IPS-20b (cell line): Measurements from ENCODE around the gene DNA2.
"Not testable (repeated sequence)": the region's sequence is repeated elsewhere in the genome, so short reads cannot be mapped to it uniquely, and the experiment has no call there.

Experiments
- H3K27ac ChIP-seq: one replicate; pipeline ENCODE4 v1.5.1; 2013; ENCODE audit warnings: low read length
- H3K27me3 ChIP-seq: 2 replicates; pipeline ENCODE4 v1.6.1; 2013; ENCODE audit warnings: mild to moderate bottlenecking, low read length, inconsistent platforms; ENCODE audit not compliant: insufficient read depth
- H3K36me3 ChIP-seq: 2 replicates; pipeline ENCODE4 v1.6.1; 2013; ENCODE audit warnings: low read depth, mild to moderate bottlenecking, inconsistent platforms, low read length, moderate library complexity; ENCODE audit not compliant: insufficient read depth
- H3K4me1 ChIP-seq: 2 replicates; pipeline ENCODE4 v1.6.1; 2013; ENCODE audit warnings: mild to moderate bottlenecking, control low read depth, inconsistent platforms, low read length, moderate library complexity; ENCODE audit not compliant: insufficient read depth
- H3K4me3 ChIP-seq: 2 replicates; pipeline ENCODE4 v1.5.1; 2013; ENCODE audit warnings: mild to moderate bottlenecking, low read length, inconsistent platforms
- H3K9ac ChIP-seq: 2 replicates; pipeline ENCODE4 v1.6.1; 2013; ENCODE audit warnings: low read depth, mild to moderate bottlenecking, inconsistent platforms, low read length, moderate library complexity
- H3K9me3 ChIP-seq: 2 replicates; pipeline ENCODE4 v1.6.1; 2013; ENCODE audit warnings: mild to moderate bottlenecking, low read depth, low read length, inconsistent platforms; ENCODE audit not compliant: insufficient read depth

DNA2 gene, protein sequence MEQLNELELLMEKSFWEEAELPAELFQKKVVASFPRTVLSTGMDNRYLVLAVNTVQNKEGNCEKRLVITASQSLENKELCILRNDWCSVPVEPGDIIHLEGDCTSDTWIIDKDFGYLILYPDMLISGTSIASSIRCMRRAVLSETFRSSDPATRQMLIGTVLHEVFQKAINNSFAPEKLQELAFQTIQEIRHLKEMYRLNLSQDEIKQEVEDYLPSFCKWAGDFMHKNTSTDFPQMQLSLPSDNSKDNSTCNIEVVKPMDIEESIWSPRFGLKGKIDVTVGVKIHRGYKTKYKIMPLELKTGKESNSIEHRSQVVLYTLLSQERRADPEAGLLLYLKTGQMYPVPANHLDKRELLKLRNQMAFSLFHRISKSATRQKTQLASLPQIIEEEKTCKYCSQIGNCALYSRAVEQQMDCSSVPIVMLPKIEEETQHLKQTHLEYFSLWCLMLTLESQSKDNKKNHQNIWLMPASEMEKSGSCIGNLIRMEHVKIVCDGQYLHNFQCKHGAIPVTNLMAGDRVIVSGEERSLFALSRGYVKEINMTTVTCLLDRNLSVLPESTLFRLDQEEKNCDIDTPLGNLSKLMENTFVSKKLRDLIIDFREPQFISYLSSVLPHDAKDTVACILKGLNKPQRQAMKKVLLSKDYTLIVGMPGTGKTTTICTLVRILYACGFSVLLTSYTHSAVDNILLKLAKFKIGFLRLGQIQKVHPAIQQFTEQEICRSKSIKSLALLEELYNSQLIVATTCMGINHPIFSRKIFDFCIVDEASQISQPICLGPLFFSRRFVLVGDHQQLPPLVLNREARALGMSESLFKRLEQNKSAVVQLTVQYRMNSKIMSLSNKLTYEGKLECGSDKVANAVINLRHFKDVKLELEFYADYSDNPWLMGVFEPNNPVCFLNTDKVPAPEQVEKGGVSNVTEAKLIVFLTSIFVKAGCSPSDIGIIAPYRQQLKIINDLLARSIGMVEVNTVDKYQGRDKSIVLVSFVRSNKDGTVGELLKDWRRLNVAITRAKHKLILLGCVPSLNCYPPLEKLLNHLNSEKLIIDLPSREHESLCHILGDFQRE

DNA sequence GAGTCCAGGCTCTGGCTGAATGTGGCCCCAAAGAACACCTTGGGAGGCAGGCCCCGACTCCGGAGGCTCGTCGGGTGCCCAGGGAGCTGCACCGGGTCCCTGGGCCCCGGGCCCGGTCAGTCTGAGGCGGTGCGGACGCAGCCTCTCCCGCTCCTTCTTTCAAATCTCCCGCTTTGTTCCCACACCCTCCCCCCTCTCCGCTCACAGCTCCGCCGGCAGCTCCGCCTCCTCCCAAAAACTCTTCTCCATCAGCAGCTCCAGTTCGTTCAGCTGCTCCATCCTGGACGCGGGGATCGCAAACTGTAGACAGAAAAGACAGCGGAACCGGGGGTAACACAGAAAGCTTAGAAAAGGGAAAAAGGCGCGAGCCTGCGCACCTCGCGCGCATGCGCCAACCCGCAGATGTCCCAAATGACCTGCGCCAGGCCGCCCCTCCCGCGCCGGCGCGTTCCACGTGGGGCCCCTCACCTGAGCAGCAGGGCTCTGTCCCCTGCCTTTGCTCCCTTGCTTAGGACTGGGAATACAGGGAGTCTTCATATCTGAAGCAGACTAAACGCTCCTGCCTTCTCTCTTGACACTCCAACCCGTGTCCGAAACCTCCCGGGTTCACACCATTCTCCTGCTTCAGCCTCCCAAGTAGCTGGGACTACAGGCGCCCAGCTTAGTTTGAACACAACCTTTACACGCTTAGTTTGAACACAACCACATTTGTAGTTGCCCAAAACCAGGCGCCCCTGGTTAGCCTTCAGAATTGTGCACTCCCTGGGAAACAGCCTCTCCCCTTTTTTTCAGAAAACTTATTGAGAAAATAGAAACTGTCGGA, at the start of gene DNA2:
Gene DNA2 (minus strand): TSS at position 388 of the 823 bp plus-strand sequence. CDS start 109 bp downstream, at position 279.
- H3K4me3 ChIP-seq, result peak within 1 kb of the TSS; percentile 99
- no peaks in the 10 kb centered on the region; the same call in 1 of the 2 replicates for H3K9me3 ChIP-seq
- peak within 1 kb of the TSS; percentile 99 for H3K9ac ChIP-seq
- H3K36me3 ChIP-seq, result peaks cover 24% of the 10 kb centered on the region
- peaks cover 3% of the 10 kb centered on the region; the same call in 1 of the 2 replicates for H3K4me1 ChIP-seq
- no peaks in the 10 kb centered on the region for H3K27me3 ChIP-seq
- H3K27ac ChIP-seq, result peak within 1 kb of the TSS; percentile 92

- H3K9me3 ChIP-seq, H3K4me3 ChIP-seq, H3K4me1 ChIP-seq, H3K36me3 ChIP-seq, H3K9ac ChIP-seq, H3K27ac ChIP-seq, H3K27me3 ChIP-seq: not testable (repeated sequence)
Measured at GRCh38 chr10:68518609-68519008, 46.8 kb upstream of the DNA2 start.

DNA sequence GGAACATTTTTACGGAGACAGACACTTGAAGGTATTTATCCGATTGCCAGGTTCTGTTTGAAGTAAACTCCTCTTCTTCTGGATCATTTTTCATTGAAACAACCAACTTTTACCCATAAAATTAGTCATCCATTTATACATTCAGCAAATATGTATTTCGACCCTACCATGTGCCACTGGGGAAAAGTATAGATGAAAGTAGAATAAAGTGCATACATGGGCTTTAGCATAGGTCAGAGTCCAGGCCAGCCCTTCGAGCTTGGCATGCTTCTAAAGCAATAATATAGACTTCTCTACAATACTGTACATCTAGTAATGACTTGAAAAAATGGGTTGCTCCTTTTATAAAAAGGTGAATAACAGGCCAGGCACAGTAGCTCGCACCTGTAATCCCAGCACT, 45.4 kb upstream of the DNA2 start:
- Histone ChIP-seq H3K4me1 (no peaks in the 10 kb centered on the region), H3K9ac (no peak overlapping the region), H3K4me3 (no peak overlapping the region), H3K36me3 (no peaks in the 10 kb centered on the region), H3K27me3 (no peaks in the 10 kb centered on the region), H3K9me3 (no peaks in the 10 kb centered on the region), H3K27ac (no peak overlapping the region)

GRCh38 chr10:68516766-68517165, 45.0 kb upstream of the DNA2 start:
- Histone ChIP-seq H3K9ac (no peak overlapping the region), H3K9me3 (no peaks in the 10 kb centered on the region), H3K27me3 (no peaks in the 10 kb centered on the region), H3K4me1 (no peaks in the 10 kb centered on the region), H3K36me3 (no peaks in the 10 kb centered on the region), H3K27ac (no peak overlapping the region), H3K4me3 (no peak overlapping the region)

DNA sequence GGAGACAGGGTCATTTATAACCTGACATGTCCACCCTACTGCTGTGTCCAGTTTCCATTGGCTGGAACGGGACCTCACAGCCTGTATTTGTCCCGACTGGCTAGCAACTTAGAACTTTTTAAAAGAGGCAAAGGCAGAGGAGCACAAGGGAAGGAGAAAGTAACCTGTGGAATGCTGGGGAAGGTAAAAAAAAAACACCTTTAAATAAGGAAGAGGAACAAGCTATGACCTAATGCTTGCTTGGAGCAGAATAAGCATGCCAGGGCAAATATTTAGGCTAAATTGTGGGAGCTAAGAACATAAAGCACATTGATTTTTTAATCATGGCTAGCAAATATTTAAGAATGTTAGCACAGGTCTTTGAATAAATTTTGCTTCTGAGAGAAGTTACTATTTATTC, 44.4 kb upstream of the DNA2 start:
- not testable (repeated sequence) for H3K36me3 ChIP-seq, H3K27me3 ChIP-seq, H3K9me3 ChIP-seq, H3K4me3 ChIP-seq, H3K4me1 ChIP-seq, H3K9ac ChIP-seq, H3K27ac ChIP-seq

- no peaks in the 10 kb centered on the region for H3K4me1 ChIP-seq
- no peaks in the 10 kb centered on the region for H3K9me3 ChIP-seq
- no peaks in the 10 kb centered on the region for H3K27me3 ChIP-seq
- H3K9ac ChIP-seq, result no peak overlapping the region
- no peaks in the 10 kb centered on the region for H3K36me3 ChIP-seq
- no peak overlapping the region for H3K4me3 ChIP-seq
- no peak overlapping the region for H3K27ac ChIP-seq
Measured at GRCh38 chr10:68508090-68508489, 36.3 kb upstream of the DNA2 start.

DNA sequence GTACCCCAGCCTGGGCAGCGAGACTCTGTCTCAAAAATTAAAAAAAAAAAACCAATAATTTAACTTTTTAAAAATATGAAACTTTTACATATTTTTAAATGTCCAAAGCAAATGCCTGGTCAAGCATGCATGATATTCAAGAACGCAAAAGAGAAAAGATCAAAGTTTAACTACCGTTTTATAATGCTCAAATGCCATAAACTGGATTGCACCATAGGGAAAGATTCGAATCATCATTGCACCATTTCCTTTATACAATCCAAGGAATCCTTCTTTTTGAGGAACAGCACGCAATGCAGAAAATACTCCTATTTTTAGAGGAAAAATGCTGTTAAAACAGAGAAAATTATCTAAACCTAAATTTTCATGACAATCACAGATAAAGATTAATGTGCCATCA, 34.6 kb upstream of the DNA2 start:
- no peaks in the 10 kb centered on the region for H3K27me3 ChIP-seq
- no peak overlapping the region for H3K9ac ChIP-seq
- H3K4me3 ChIP-seq, result no peak overlapping the region
- H3K27ac ChIP-seq, result no peak overlapping the region
- H3K4me1 ChIP-seq, result no peaks in the 10 kb centered on the region
- no peaks in the 10 kb centered on the region for H3K9me3 ChIP-seq
- H3K36me3 ChIP-seq, result no peaks in the 10 kb centered on the region

DNA sequence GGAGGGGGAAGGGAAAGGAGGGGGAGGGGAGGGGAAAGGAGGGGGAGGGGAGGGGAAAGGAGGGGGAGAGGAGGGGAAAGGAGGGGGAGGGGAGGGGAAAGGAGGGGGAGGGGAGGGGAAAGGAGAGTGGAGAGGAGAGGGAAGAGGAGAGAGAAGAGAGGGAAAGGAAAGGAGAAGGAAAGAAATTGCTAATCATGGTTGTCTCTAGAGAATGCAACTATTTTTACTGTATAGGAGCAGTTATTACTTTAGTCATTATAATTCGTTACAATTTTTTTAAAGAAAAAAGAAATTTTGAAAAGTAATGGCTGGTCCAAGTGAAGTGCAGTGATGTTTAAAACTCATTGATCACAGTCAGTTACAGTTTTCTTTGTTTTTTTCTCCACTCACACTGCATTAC, 31.1 kb upstream of the DNA2 start:
- peaks cover 13% of the 10 kb centered on the region; the same call in 1 of the 2 replicates for H3K36me3 ChIP-seq
- no peak overlapping the region for H3K4me3 ChIP-seq
- no peaks in the 10 kb centered on the region for H3K27me3 ChIP-seq
- H3K9me3 ChIP-seq, result no peaks in the 10 kb centered on the region
- no peaks in the 10 kb centered on the region for H3K4me1 ChIP-seq
- H3K27ac ChIP-seq, result no peak overlapping the region
- H3K9ac ChIP-seq, result no peak overlapping the region

- no peak overlapping the region for H3K4me3 ChIP-seq
- H3K27me3 ChIP-seq, result no peaks in the 10 kb centered on the region
- no peaks in the 10 kb centered on the region for H3K9me3 ChIP-seq
- no peak overlapping the region for H3K27ac ChIP-seq
- peaks cover 6% of the 10 kb centered on the region for H3K4me1 ChIP-seq
- H3K9ac ChIP-seq, result no peak overlapping the region
- H3K36me3 ChIP-seq, result peaks cover 13% of the 10 kb centered on the region; the same call in 1 of the 2 replicates
Measured at GRCh38 chr10:68501691-68502090, 29.9 kb upstream of the DNA2 start.

- peaks cover 13% of the 10 kb centered on the region; the same call in 1 of the 2 replicates for H3K36me3 ChIP-seq
- H3K4me3 ChIP-seq, result no peak overlapping the region
- no peaks in the 10 kb centered on the region for H3K9me3 ChIP-seq
- no peaks in the 10 kb centered on the region for H3K27me3 ChIP-seq
- H3K27ac ChIP-seq, result no peak overlapping the region
- peaks cover 13% of the 10 kb centered on the region for H3K4me1 ChIP-seq
- no peak overlapping the region for H3K9ac ChIP-seq
Measured at GRCh38 chr10:68499544-68499943, 27.8 kb upstream of the DNA2 start.

- Histone ChIP-seq H3K36me3 (peaks cover 13% of the 10 kb centered on the region), H3K4me3 (peak overlapping the region; percentile 19; the same call in 1 of the 2 replicates), H3K4me1 (peaks cover 13% of the 10 kb centered on the region), H3K27ac (no peak overlapping the region), H3K27me3 (no peaks in the 10 kb centered on the region), H3K9me3 (no peaks in the 10 kb centered on the region), H3K9ac (peak overlapping the region; percentile 49; the same call in 1 of the 2 replicates)
Measured at GRCh38 chr10:68496072-68496471, 24.3 kb upstream of the DNA2 start.
